Ovary (tissue), 3 donors: ENCODE data around the gene TRAPPC3.

Experiments used
- CTCF ChIP-seq, 3 donors: fragments of 450-650 bp in 2 of 3; fragments of 200-600 bp in 1 of 3; IDR thresholded peaks; one replicate each; pipeline versions ENCODE4 v1.5.1 to v1.8.0; 2016 to 2022; ENCODE audit warnings: antibody characterized with exemption in 3 of 3, mild to moderate bottlenecking in 1 of 3
- EP300 ChIP-seq: sonication (generic); formaldehyde crosslinking; IDR thresholded peaks from one replicate; pipeline ENCODE4 v1.6.1; 2017; ENCODE audit warnings: antibody characterized with exemption
- POLR2A ChIP-seq: fragments of 450-650 bp; IDR thresholded peaks from one replicate; pipeline ENCODE4 v1.6.1; 2017; ENCODE audit warnings: antibody characterized with exemption, mild to moderate bottlenecking, moderate library complexity
- donor health status: DM: no; HTN: no; CAD: no.

GRCh38 chr1:36111151-36111550, 38.1 kb downstream of the TRAPPC3 start:
- TF ChIP-seq CTCF (IDR thresholded peaks at IDR 0.05), result no peak
- no peak for TF ChIP-seq POLR2A
- TF ChIP-seq EP300, result no peak
